Caco-2 (cell line): Measurements from ENCODE around the gene SERPINB4. TPM values are rescaled to one million over a fixed set of nuclear protein-coding genes. Genes with fewer than 3 reads are reported as not detected.

ENCODE experiments used
- BruUV-seq: library from RNA; stranded (reverse); fragments of 400-500 nt; replicated peaks from 2 replicates; lab custom pipeline; 2021; lab: Mats Ljungman, UMichigan
- CTCF ChIA-PET: fragments of 300-600 bp; sonication (Branson Sonifier 250); formaldehyde crosslinking; loops from one replicate; lab custom pipeline; 2022; ENCODE audit warnings: antibody characterized with exemption; lab: Charles Lee
- POLR2A ChIA-PET: fragments of 300-600 bp; sonication (Branson Sonifier 250); formaldehyde crosslinking; loops from one replicate; lab custom pipeline; 2022; ENCODE audit warnings: antibody characterized with exemption; lab: Charles Lee
- DNase-seq, 2 experiments: peaks; one replicate each; pipeline versions ENCODE4 v3.0.0 to v3.0.0-alpha.2; 2020 to 2022
- H3K27me3 ChIP-seq: replicated peaks from 2 replicates; pipeline ENCODE4 v1.6.0; 2011; ENCODE audit warnings: low read length; ENCODE audit not compliant: control insufficient read depth, insufficient read depth
- H3K36me3 ChIP-seq: 2 replicates; pipeline ENCODE4 v1.5.1; 2011; ENCODE audit warnings: low read length; ENCODE audit not compliant: control insufficient read depth, insufficient read depth
- H3K4me1 ChIP-seq: fragments of 250-450 bp; sonication (Bioruptor Pico); 2 replicates; pipeline ENCODE4 v1.5.1; 2020; ENCODE audit warnings: mild to moderate bottlenecking
- H3K4me3 ChIP-seq: 2 replicates; pipeline ENCODE4 v1.5.1; 2011; ENCODE audit warnings: low read depth, mild to moderate bottlenecking, control low read depth, low read length
- H3K9me3 ChIP-seq: fragments of 250-450 bp; sonication (Bioruptor Pico); 2 replicates; pipeline ENCODE4 v1.5.1; 2020; ENCODE audit warnings: mild to moderate bottlenecking, moderate library complexity
- H3K27ac Mint-ChIP-seq: one replicate; pipeline ENCODE4 v1.8.0; 2022; ENCODE audit warnings: mixed read lengths; ENCODE audit not compliant: unreplicated experiment
- H3K27me3 Mint-ChIP-seq: one replicate; pipeline ENCODE4 v1.8.0; 2022; ENCODE audit warnings: mixed read lengths; ENCODE audit not compliant: insufficient read depth, unreplicated experiment
- H3K36me3 Mint-ChIP-seq: one replicate; pipeline ENCODE4 v1.8.0; 2022; ENCODE audit warnings: mild to moderate bottlenecking, mixed read lengths; ENCODE audit not compliant: insufficient read depth, unreplicated experiment
- H3K4me1 Mint-ChIP-seq: one replicate; pipeline ENCODE4 v1.8.0; 2022; ENCODE audit warnings: low read depth, mixed read lengths; ENCODE audit not compliant: unreplicated experiment
- H3K4me3 Mint-ChIP-seq: one replicate; pipeline ENCODE4 v1.8.0; 2022; ENCODE audit warnings: mild to moderate bottlenecking, moderate library complexity, mixed read lengths; ENCODE audit not compliant: unreplicated experiment
- H3K9me3 Mint-ChIP-seq: one replicate; pipeline ENCODE4 v1.8.0; 2022; ENCODE audit warnings: mixed read lengths; ENCODE audit not compliant: unreplicated experiment
- CTCF ChIP-seq, 2 experiments: fragments of 200-600 bp in 1 of 2; IDR thresholded peaks; 1 replicate in 1 of 2; 2 replicates in 1 of 2; pipeline versions ENCODE4 v1.5.1 to v1.8.0; 2011 to 2022; ENCODE audit warnings: antibody characterized with exemption in 1 of 2, control low read depth in 1 of 2, inconsistent platforms in 1 of 2, low read depth in 1 of 2, low read length in 1 of 2, mild to moderate bottlenecking in 1 of 2, moderate library complexity in 1 of 2; ENCODE audit not compliant: insufficient read depth in 1 of 2, severe bottlenecking in 1 of 2, unreplicated experiment in 1 of 2
- intact Hi-C: fragments of 100-400 bp; cut with micrococcal nuclease; formaldehyde crosslinking; loops from one replicate; pipeline ENCODE4 v1.10.0; 2022; ENCODE audit not compliant: unreplicated experiment
- total RNA-seq: library from RNA; stranded (reverse); gene quantifications from 2 replicates; pipeline ENCODE4 v1.2.3, GENCODE V29; 2022

Gene SERPINB4
- total RNA-seq, 1 experiment from 2014 or later: not detected

DNA sequence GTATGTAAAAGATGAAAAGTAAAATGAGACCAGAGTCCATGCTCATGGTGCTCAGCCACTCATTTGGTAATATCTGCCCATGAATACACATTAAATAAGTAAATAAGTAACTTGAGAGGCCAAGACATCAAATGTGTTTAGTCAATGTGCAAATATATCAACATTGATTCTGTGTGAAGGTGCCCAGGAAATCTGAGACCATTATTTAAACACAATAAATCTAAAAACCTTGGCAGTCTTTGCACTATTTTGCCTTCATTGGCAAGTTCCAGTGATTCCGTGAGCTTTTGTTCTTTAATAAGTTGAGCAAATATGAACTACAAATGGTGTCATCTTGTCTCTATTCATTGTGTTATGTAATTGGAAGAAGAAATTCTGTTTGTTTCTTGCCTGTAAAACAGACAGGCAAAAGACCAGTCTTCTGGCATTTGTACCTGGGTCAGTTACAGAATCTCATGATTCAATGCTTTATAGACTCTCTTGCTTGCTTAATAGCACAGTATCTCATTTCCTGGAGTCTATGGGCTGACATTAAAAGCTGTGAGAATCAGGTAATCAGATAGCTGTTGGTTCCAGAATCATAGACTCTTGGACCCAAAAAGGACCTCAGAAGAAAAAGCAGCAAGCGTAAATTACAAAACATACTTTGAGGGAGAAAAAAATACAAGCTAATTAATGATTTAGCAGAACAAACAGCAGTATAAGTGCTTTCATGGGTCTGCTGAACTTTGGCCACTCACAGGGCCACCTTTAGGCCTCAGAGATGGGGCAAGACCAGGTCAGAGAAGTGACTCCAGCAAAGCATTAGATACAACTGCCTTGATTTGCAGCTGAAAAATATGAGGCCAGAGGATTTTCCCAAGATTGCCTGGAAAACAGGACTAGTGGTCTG lies 37.6 kb upstream of the SERPINB4 start:
- H3K27me3 ChIP-seq: no peaks in the 10 kb centered on the region
- peaks cover 6% of the 10 kb centered on the region for H3K36me3 Mint-ChIP-seq
- no peak overlapping the region for H3K4me3 Mint-ChIP-seq
- no peak overlapping the region for H3K4me3 ChIP-seq
- no peaks in the 10 kb centered on the region for H3K9me3 ChIP-seq
- H3K4me1 Mint-ChIP-seq: peaks cover 8% of the 10 kb centered on the region
- H3K36me3 ChIP-seq: no peaks in the 10 kb centered on the region
- H3K27ac Mint-ChIP-seq: peak overlapping the region; percentile 79
- POLR2A ChIA-PET: no interaction called here
- DNase-seq: peak; percentile 1 to 32
- TF ChIP-seq CTCF (IDR thresholded peaks at IDR 0.05; ENCODE audit: insufficient read depth in 1 of 2, low read depth in 1 of 2, low read length in 1 of 2, severe bottlenecking in 1 of 2, unreplicated experiment in 1 of 2): no peak
- no peaks in the 10 kb centered on the region for H3K27me3 Mint-ChIP-seq
- H3K4me1 ChIP-seq: peaks cover 3% of the 10 kb centered on the region
- CTCF ChIA-PET: interaction anchor here (1.2 kb wide), 1 partner anchor 60 kb away, joined by 3 read pairs; no protein-coding TSS in a partner anchor
- peaks cover 12% of the 10 kb centered on the region for H3K9me3 Mint-ChIP-seq
- no TSS peak for BruUV-seq
- intact Hi-C loops: no loop called here

DNA sequence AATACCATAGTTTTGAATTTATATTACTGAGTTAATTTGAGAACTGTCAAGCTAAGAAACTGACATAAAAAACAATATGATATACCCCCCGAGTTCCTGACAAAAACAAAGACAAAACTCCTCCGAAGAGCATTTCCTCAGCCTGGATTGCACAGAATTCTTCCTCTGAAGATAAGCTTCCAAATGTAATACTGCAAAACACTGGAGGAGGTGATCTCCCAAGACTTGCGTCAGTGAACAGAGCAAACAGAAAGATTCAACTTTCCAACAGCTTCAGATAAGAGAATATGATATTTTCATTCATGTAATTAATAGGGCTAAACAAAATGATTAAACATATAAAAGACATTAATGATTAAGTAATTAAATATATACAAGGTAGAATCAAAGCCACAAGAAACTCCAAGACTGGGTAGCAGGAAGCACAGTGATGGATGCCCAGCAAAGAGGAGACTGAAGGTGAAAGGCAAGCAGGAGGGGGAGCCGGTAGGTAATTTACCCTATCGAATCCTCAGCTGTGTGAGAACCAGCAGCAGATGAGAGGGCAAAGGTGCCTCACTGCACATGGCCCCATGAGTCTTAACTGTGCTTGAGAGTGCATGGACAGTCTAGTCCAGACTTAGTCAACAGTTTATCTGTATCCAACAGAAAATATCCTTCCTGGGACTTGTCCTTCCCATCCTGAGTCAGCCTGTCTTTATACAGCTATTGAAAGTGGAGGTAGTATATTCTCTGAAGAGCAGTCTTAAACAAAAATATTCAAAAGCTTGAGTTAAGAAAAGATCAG lies 36.0 kb upstream of the SERPINB4 start:
- no peaks in the 10 kb centered on the region for H3K27me3 Mint-ChIP-seq
- no peak overlapping the region for H3K27ac Mint-ChIP-seq
- no peak for TF ChIP-seq CTCF (IDR thresholded peaks at IDR 0.05; ENCODE audit: insufficient read depth in 1 of 2, low read depth in 1 of 2, low read length in 1 of 2, severe bottlenecking in 1 of 2, unreplicated experiment in 1 of 2)
- no TSS peak for BruUV-seq
- Histone ChIP-seq H3K27me3 (no peaks in the 10 kb centered on the region), H3K9me3 (no peaks in the 10 kb centered on the region), H3K4me3 (no peak overlapping the region), H3K4me1 (peaks cover 3% of the 10 kb centered on the region), H3K36me3 (no peaks in the 10 kb centered on the region)
- H3K4me3 Mint-ChIP-seq: no peak overlapping the region
- peaks cover 8% of the 10 kb centered on the region for H3K4me1 Mint-ChIP-seq
- no peak for DNase-seq
- peaks cover 6% of the 10 kb centered on the region for H3K36me3 Mint-ChIP-seq
- intact Hi-C loops: loop anchor here (5.0 kb wide), 1 partner anchor 103 kb away; no protein-coding TSS in a partner anchor
- CTCF ChIA-PET: no interaction called here
- peaks cover 12% of the 10 kb centered on the region for H3K9me3 Mint-ChIP-seq
- POLR2A ChIA-PET: no interaction called here

- Mint-ChIP-seq H3K9me3 (peaks cover 12% of the 10 kb centered on the region), H3K4me1 (peaks cover 2% of the 10 kb centered on the region), H3K36me3 (peaks cover under 1% of the 10 kb centered on the region), H3K4me3 (no peak overlapping the region), H3K27me3 (peaks cover 4% of the 10 kb centered on the region), H3K27ac (no peak overlapping the region)
- ChIA-PET POLR2A (no interaction called here), CTCF (no interaction called here)
- H3K4me1 ChIP-seq: no peaks in the 10 kb centered on the region
- no peak overlapping the region for H3K4me3 ChIP-seq
- TF ChIP-seq CTCF (IDR thresholded peaks at IDR 0.05; ENCODE audit: insufficient read depth in 1 of 2, low read depth in 1 of 2, low read length in 1 of 2, severe bottlenecking in 1 of 2, unreplicated experiment in 1 of 2): no peak
- H3K9me3 ChIP-seq: no peaks in the 10 kb centered on the region
- intact Hi-C loops: loop anchor here (5.0 kb wide), 1 partner anchor 100 kb away; no protein-coding TSS in a partner anchor
- no peak for DNase-seq
- no peaks in the 10 kb centered on the region for H3K36me3 ChIP-seq
- BruUV-seq: no TSS peak
- no peaks in the 10 kb centered on the region for H3K27me3 ChIP-seq
Observed at GRCh38 chr18:63677500-63678225, 33.6 kb upstream of the SERPINB4 start.
